Epithelial cell of prostate (primary cell): ENCODE data around the gene POLR2A.

ENCODE experiments used
- DNase-seq: peaks from one replicate; pipeline ENCODE4 v3.0.0-alpha.2; 2011; ENCODE audit warnings: low read depth, low spot score
- H3K27ac ChIP-seq: fragments of 450-650 bp; 2 replicates; pipeline ENCODE4 v1.5.1; 2017; ENCODE audit warnings: mild to moderate bottlenecking

POLR2A gene

DNA sequence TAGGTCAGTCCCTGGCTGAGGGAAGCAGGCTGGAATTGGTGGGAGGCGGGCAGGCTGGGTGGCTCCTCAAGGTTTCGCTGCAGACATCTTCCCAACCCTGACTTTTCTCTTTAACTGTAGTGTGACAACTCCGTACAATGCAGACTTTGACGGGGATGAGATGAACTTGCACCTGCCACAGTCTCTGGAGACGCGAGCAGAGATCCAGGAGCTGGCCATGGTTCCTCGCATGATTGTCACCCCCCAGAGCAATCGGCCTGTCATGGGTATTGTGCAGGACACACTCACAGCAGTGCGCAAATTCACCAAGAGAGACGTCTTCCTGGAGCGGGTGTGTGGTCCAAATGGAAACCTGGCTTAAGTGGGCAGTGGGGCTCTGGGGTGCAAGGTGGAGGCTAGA, 15.0 kb downstream of the POLR2A start:
- no peak for DNase-seq

DNA sequence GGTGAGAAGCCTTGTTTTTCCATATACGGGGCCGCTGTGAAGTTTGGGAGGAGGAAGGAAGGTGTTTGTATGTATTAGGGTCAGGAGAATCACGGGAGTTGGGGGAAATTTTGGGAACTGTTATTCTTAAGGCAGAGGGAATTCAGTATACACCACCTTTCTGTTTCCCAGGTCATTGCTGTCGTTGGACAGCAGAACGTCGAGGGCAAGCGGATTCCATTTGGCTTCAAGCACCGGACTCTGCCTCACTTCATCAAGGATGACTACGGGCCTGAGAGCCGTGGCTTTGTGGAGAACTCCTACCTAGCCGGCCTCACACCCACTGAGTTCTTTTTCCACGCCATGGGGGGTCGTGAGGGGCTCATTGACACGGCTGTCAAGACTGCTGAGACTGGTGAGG, 17.6 kb downstream of the POLR2A start:
- no peak overlapping the region for H3K27ac ChIP-seq
- DNase-seq, result no peak

More for the DNA sequence above, 15.0 kb downstream of the POLR2A start:
- no peak overlapping the region for H3K27ac ChIP-seq

DNA sequence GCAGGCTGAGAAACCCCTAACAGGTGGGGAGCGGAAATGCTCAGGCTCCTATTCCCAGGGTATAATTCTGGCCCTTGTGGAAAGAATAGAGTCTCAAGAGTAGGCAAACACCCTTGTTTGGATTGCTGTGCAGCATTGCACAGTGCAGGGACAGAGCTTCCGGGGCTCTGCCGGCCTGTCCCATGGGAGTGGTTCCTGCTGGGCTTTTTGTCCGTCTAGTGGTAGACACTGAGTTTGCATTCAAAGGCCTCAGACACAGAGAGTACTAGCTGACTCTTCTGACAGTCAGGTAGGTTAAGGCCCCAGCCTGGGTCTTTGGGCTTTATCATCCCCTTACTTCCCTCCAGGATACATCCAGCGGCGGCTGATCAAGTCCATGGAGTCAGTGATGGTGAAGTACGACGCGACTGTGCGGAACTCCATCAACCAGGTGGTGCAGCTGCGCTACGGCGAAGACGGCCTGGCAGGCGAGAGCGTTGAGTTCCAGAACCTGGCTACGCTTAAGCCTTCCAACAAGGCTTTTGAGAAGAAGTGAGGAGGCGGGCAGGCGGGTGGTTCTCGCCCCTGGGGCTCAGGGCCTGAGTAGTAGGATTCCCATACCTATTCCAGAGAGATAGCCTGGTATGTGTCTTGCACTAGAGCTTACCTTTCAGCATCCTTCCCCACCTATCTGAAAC, 18.1 kb downstream of the POLR2A start:
- no peak overlapping the region for H3K27ac ChIP-seq
- DNase-seq, result no peak

DNA sequence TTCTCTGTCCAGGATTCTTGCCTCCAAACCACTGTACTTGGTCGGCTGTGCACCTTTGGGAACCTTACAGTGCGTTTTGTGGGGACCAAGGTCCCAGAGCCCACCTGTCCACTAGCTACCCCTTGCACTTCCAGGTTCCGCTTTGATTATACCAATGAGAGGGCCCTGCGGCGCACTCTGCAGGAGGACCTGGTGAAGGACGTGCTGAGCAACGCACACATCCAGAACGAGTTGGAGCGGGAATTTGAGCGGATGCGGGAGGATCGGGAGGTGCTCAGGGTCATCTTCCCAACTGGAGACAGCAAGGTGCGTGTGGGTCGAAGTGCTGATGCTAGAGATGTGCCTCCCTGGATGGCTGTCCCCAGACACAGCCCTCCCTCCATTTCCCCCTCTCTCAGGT, 18.8 kb downstream of the POLR2A start:
- no peak for DNase-seq
- no peak overlapping the region for H3K27ac ChIP-seq

DNA sequence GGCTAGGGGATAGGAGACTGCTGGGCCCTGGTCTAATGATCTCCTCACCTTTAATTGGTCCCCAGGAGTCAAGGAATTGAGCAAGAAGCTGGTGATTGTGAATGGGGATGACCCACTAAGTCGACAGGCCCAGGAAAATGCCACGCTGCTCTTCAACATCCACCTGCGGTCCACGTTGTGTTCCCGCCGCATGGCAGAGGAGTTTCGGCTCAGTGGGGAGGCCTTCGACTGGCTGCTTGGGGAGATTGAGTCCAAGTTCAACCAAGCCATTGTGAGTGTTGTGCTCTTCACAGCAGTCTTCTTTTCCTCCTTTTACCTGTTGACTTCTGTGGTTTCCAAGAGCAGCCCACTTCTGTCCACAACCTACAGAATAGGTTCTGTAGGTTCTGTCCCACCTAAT, 19.4 kb downstream of the POLR2A start:
- DNase-seq, result no peak
- no peak overlapping the region for H3K27ac ChIP-seq

DNA sequence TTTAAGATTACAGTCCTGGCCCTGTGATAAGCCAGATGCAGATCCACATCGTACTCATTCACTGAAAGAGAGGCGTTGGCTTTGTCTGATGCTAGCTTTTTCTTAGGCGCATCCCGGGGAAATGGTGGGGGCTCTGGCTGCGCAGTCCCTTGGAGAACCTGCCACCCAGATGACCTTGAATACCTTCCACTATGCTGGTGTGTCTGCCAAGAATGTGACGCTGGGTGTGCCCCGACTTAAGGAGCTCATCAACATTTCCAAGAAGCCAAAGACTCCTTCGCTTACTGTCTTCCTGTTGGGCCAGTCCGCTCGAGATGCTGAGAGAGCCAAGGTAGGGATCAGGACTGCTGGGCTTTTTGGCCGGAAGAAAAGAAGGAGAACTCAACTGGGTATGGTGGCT, 24.0 kb downstream of the POLR2A start:
- no peak overlapping the region for H3K27ac ChIP-seq
- DNase-seq, result no peak

DNA sequence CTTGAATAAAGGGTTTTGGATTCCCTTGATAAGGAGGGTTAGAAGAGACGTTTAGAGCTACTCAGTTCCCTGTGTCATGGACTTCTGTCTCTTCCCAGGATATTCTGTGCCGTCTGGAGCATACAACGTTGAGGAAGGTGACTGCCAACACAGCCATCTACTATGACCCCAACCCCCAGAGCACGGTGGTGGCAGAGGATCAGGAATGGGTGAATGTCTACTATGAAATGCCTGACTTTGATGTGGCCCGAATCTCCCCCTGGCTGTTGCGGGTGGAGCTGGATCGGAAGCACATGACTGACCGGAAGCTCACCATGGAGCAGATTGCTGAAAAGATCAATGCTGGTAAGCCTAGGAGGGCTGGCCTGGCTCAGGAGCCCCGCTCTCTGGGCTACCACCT, 24.7 kb downstream of the POLR2A start:
- no peak for DNase-seq
- no peak overlapping the region for H3K27ac ChIP-seq

DNA sequence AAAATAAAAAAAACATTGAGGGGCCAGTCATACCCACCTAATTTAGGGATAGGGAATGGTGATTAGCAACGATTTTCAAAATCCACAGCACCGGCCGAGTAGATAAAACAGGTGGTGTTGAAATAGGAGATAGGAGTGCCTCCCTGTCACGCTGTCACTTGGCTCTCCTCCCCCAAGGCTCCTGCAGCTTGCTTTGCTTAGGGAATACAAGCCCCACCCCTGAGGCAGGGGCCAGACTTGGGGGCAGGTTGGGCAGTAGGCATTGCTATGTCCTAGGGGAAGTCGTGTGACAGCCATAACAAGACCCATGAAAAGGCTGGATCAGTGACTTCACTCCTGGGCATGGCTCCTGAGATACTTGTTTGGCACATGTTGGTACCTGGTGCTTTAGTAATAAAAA, 25.8 kb downstream of the POLR2A start:
- no peak for DNase-seq
- H3K27ac ChIP-seq, result no peak overlapping the region

DNA sequence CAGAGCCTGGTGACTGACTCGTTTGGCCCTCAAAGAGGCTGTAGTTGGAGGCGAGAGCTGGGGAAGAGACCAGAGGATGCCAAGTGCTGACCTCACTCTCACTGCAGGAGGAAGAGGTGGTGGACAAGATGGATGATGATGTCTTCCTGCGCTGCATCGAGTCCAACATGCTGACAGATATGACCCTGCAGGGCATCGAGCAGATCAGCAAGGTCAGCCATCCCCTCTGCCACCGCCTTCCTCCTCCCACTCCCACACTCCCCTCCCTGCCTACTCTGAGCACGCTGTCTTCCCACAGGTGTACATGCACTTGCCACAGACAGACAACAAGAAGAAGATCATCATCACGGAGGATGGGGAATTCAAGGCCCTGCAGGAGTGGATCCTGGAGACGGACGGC, 26.9 kb downstream of the POLR2A start:
- no peak for DNase-seq
- H3K27ac ChIP-seq, result no peak overlapping the region

DNA sequence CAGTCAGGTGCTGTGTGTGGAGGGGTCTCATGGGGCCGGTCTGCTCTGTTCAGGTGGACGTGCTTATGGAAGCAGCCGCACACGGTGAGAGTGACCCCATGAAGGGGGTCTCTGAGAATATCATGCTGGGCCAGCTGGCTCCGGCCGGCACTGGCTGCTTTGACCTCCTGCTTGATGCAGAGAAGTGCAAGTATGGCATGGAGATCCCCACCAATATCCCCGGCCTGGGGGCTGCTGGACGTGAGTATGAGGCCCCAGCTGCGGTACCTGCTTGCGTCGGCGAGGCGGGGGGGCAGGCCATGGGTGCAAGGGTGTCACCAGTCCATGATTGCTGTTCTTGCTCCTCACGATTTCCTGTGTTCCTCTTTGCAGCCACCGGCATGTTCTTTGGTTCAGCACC, 27.9 kb downstream of the POLR2A start:
- no peak for DNase-seq
- H3K27ac ChIP-seq, result no peak overlapping the region

DNA sequence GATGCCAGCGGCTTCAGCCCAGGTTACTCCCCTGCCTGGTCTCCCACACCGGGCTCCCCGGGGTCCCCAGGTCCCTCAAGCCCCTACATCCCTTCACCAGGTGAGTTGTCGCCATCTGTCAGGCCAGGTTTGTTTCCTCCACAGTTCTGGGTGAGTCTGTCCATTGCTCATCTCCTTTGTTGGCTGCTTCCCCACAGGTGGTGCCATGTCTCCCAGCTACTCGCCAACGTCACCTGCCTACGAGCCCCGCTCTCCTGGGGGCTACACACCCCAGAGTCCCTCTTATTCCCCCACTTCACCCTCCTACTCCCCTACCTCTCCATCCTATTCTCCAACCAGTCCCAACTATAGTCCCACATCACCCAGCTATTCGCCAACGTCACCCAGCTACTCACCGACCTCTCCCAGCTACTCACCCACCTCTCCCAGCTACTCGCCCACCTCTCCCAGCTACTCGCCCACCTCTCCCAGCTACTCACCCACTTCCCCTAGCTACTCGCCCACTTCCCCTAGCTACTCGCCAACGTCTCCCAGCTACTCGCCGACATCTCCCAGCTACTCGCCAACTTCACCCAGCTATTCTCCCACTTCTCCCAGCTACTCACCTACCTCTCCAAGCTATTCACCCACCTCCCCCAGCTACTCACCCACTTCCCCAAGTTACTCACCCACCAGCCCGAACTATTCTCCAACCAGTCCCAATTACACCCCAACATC, 28.8 kb downstream of the POLR2A start:
- no peak overlapping the region for H3K27ac ChIP-seq
- DNase-seq, result no peak

- no peak overlapping the region for H3K27ac ChIP-seq
- no peak for DNase-seq
These were observed 29.8 kb downstream of the POLR2A start for GRCh38 chr17:7513850-7514419.

- DNase-seq, result no peak
- no peak overlapping the region for H3K27ac ChIP-seq
These were observed 31.9 kb downstream of the POLR2A start for GRCh38 chr17:7515911-7516610.

GRCh38 chr17:7523033-7523432, 38.9 kb downstream of the POLR2A start:
- DNase-seq, result no peak
- H3K27ac ChIP-seq, result no peak overlapping the region

DNA sequence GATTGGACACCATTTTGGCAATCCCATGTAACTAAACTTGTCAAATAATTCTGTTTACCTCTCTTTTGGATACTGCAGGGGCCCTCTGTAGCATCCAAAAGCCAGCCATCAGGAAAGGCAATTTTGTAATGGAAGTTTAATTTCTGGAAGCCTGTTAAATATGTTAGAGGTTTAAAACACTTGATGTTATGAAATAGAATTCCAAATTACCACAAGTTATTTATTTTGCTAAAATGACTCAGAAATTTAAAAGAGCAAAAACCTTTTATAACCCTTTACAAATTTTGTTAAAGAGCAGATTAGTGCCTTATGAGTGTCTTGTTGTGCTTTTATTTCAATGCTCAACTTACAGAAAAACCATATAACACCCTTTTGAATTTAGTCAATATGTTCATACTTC, 44.7 kb downstream of the POLR2A start:
- DNase-seq, result no peak
- no peak overlapping the region for H3K27ac ChIP-seq

DNA sequence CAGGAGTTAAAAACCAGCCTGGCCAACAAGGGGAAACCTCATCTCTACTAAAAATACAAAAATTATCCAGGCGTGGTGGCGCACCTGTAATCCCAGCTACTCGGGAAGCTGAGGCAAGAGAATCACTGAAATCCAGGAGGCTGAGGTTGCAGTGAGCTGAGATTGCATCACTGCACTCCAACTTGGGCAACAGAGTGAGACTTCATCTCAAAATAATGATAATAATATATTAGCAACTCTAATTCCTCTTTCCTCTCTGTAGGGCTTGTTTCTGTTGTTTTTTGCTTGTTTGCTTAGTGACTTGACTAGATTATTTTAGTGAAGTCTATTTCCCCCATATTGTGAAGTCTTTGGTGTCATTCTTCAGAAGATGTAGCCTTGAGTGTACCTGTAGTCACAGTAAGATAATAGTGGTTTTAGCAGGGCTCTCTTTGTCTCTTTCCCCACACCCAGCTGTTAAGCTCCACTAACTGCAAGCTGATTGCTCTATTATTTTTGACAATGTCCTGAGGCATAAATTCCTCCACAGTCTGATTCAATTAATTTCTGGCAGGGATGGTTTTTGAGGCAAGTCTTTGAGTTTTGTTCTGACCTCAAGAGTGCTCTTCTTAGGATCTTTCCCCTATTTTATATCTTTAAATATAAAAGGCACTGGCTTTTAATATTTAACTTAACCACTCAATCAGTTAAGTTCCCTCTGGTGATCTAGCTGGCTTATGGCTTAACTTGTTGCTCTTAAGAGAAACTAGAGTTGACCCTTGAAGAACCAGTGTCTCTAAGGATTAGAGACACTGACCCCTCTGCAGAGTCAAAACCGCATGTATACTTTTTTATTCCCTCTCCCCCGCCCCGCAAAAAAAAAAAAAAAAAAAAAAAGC, 46.1 kb downstream of the POLR2A start:
- DNase-seq, result no peak

GRCh38 chr17:7538050-7538449, 53.9 kb downstream of the POLR2A start:
- DNase-seq, result no peak
- H3K27ac ChIP-seq, result no peak overlapping the region

More for the DNA sequence above, 46.1 kb downstream of the POLR2A start:
- no peak overlapping the region for H3K27ac ChIP-seq

DNA sequence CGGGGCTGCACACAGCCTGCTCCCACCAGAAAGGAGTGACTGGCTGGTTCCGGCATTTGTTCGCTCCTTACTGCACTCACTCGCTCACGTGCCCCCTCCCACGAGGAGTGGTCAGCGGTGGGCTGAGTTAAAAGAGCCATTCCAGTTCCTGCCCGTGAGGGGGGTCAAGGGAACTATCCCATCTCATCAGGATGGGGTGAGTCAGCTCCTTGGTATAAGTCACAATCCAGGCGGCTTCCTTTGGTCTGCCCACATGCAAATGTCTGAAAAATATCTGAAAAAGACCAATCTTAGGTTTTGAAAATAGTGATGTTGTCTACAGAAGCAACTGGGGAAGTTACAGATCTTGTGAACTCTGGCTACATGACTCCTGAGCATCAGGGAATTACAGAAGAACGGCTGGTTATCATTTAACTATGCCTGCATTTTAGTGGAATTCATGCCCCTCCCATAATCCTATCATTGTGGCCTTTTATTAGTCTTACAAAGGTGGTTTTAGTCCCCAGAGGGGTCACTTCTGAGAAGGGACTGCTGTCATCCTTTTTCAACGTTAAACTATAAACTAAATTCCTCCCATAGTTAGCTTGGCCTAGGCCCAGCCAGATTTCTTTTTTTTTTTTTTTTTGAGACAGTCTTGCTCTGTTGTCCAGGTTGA, 54.9 kb downstream of the POLR2A start:
- DNase-seq, result no peak
- no peak overlapping the region for H3K27ac ChIP-seq

GRCh38 chr17:7541074-7541621, 57.0 kb downstream of the POLR2A start:
- no peak for DNase-seq
- no peak overlapping the region for H3K27ac ChIP-seq
